ENCODE results near the gene PDIA5.
A peak's percentile ranks its signal among the peaks of the same experiment; 100 is the strongest.

Gene PDIA5

DNA sequence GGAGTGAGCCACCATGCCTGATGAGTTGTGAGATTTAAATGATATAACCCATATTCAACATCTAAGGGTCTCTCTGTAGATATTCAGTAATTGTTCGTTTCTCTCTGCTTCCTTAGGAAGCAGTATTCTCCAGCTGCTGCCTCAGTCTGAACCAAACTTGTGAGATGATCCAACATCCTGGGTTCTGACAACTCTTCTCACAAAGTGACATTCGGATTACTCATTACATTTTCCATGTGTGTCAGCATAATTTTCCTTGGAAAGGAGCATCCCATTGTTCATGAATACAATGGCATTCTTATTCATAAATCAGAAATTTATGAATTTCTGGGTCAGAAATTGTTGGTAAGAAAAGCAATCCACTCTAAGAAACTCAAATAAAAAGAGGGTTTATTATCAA is 119.9 kb downstream of the PDIA5 start:
- no peak for DNase-seq

DNA sequence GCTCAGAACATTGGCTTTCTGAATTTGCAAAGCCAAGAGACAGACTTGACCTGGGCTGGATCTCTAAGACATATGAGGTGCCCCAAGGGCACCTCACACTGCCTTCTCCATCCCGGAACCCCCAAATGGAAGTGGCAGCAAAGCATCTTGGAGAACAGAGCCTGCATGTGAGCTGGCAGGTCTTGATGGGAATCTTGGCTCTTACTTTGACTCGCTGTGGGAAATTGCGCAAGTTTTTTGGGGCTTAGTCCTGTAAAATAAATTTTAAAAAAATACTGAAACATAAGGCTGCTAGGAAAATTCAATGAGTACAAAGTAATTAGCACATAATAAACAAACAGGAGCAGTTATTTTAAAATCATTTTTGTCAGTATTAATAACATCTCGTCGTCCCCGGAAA is 121.2 kb downstream of the PDIA5 start:
- DNase-seq: no peak

DNA sequence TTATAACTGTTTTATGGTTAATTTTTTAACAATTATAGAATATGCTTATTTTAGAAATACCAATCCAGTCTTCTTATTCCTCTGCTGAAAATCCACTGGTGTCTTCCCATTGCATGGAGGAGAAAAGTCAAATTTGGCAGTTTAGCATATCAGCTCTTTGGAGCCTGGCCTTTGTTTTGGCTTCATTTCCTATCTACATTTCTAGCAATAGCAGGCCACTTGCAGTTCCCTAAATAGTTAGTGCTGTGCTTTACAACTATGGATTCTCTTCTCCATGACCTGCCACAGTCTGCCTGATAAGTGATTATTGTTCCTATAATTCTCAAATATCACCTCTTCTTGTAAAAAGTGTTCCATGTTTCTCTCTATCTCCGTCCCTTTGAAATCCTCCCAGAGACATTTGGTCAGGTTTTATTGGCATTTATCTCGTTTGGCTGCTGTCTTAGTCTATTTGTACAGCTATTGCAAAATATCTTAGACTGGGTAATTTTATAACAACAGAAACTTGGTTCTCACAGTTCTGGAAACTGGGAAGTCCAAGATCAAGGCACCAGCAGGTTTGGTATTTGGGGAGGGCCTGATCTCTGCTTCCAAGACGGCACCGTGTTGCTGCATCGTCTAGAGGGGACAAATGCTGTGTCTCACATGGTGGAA is 126.8 kb downstream of the PDIA5 start:
- DNase-seq: no peak

GRCh38 chr3:123194552-123194951 is 127.7 kb downstream of the PDIA5 start:
- no peak for DNase-seq

- no peak for DNase-seq
Measured at GRCh38 chr3:123198372-123198771, 131.5 kb downstream of the PDIA5 start.

GRCh38 chr3:123201223-123201556 is 134.4 kb downstream of the PDIA5 start:
- no peak for DNase-seq

GRCh38 chr3:123201557-123202427 is 135.0 kb downstream of the PDIA5 start, which contains the start of gene SEC22A:
Gene SEC22A (plus strand): TSS chr3:123201943. CDS start chr3:123209218, 7,275 bp downstream.
- peak; percentile 84 to 94 (median 90) for DNase-seq

DNA sequence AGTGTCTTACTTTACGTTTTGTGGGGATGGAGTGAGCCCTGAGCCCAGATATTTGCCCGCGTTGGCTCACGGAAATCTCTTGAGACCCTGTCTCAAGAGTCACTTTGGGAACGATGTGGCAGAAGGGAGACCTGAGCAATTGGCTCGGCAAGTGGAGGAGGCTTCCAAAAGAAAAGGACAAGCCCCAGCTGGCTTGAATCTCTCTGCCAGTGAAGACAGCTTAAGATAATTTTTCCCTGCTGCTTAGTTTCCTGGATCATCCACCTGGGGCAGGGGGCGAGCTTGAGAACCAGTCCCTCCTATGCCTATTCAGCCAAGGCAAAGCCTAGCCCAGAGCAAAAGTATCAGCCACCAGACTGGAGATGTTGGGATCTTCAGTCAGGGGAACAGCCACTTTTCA is 135.6 kb downstream of the PDIA5 start:
- no peak for DNase-seq

All from activated CD4-positive, CD25-positive, alpha-beta regulatory T cell (primary cell).